ENCODE data around the gene RENBP. TPM values are rescaled to one million over a fixed set of nuclear protein-coding genes. Genes with fewer than 3 reads are reported as not detected.
A peak's percentile ranks its signal among the peaks of the same experiment; 100 is the strongest.
"Not testable (repeated sequence)": the region's sequence is repeated elsewhere in the genome, so short reads cannot be mapped to it uniquely, and the experiment has no call there.

The RENBP gene
- polyA plus RNA-seq (ENCODE audit: insufficient read length in 4 of 4) = 10 to 100 TPM; 16.3 to 27.1 (median 18.8) TPM

GRCh38 chrX:153944140-153944799 is at the start of gene RENBP:
Gene RENBP, minus strand, starts transcription at chrX:153944643. Its CDS starts 33 bp downstream, at chrX:153944610.
- DNase-seq (ENCODE audit: low read depth in 4 of 4, low spot score in 3 of 4) = no peak

GRCh38 chrX:153993978-153994377 is 49.5 kb upstream of the RENBP start:
- no peak for DNase-seq (ENCODE audit: low read depth in 4 of 4, low spot score in 3 of 4)

DNA sequence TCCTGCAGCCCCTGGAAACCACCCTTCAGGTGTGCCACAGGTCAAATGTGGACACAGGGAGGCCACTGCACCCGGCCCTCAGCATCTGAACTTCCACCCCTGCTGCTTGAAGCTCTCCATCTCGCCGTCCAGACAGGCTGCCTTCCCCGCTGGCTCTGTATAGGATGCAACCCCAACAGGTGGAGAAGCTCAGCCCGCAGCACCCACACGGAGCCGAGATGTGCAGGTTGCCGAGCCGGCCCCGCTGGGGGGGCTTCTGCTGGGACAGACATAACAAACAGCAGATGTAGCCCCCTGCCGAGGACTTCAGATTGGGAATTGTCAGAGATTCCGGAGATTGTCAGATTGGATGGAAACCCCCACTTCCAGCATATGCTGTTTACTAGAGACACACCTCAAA is 48.6 kb upstream of the RENBP start:
- DNase-seq (ENCODE audit: low read depth in 4 of 4, low spot score in 3 of 4) = no peak

DNA sequence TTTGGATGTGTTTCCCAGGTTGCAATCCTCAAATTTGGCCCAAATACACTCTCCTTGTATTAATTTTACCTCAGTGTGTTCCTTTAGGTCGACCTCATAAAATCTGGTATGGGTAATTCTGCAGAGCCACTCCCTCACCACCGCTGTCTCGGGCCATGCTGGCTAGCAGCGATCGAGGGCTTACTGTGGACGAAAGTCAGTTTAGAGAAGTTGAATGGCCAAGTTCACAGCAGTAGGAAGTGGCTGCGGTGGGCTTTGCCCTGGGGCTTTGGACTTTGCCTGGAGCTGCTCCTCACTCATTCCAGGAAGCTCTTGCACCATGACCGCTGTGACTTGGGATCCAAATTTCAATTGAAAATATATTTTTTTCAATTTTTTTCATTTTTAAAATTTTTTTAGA is 47.7 kb upstream of the RENBP start:
- DNase-seq (ENCODE audit: low read depth in 4 of 4, low spot score in 3 of 4) = no peak

DNA sequence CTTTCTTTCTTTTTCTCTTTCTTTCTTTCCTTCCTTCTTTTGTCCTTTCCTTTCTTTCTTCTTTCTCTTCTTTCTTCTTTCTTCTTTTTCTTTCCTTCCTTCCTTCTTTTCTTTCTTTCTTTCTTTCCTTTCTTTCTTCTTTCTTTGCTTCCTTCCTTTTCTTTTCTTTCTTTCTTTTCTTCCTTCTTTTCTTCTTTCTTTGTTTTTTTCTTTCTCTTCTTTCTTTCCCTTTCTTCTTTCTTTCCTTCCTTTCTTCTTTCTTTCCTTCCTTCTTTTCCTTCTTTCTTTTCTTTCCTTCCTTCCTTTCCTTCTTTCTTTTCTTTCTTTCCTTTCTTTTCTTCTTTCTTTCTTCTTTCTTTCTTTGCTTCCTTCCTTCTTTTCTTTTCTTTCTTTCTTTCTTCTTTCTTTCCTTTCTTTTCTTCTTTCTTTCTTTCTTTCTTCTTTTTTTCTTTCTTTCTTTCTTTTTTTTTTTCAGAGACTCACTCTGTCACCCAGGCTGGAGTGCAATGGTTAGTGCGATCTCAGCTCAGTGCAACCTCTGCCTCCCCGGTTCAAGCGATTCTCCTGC is 46.7 kb upstream of the RENBP start:
- DNase-seq (ENCODE audit: low read depth in 4 of 4, low spot score in 3 of 4) = no peak

DNA sequence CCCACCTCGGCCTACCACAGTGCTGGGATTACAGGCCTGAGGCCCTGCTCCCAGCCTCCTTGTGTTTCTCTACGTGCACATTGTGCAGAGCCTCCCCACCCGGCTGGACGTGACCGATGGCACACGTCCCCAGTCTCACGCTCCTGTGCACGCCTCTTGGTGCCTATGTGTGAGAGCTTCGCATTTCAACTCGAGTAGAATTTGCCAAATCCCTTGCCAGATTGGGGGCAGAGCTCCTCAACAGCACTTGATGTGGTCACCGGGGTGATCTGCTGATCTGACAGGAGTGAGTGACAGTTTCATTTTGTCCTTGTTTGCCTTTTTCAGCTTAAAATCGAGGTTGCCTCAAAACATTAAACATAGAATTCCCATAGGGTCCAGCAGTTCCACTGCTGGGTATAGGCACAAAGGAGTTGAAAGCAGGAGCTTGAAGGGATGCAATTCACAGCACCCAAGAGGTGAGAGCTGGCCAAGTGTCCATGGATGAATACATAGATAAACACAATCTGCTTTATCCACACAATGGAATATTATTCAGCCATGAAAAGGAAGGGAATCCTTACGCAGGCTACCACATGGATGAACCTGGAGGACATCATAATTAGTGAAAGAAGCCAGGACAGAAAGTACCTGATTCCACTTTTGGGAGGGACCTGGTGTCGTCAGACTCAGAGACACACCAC is 45.7 kb upstream of the RENBP start:
- no peak for DNase-seq (ENCODE audit: low read depth in 4 of 4, low spot score in 3 of 4)

GRCh38 chrX:153988493-153988892 is 44.0 kb upstream of the RENBP start:
- no peak for DNase-seq (ENCODE audit: low read depth in 4 of 4, low spot score in 3 of 4)

- no peak for DNase-seq (ENCODE audit: low read depth in 4 of 4, low spot score in 3 of 4)
Observed at GRCh38 chrX:153984351-153985178, 40.1 kb upstream of the RENBP start.

DNA sequence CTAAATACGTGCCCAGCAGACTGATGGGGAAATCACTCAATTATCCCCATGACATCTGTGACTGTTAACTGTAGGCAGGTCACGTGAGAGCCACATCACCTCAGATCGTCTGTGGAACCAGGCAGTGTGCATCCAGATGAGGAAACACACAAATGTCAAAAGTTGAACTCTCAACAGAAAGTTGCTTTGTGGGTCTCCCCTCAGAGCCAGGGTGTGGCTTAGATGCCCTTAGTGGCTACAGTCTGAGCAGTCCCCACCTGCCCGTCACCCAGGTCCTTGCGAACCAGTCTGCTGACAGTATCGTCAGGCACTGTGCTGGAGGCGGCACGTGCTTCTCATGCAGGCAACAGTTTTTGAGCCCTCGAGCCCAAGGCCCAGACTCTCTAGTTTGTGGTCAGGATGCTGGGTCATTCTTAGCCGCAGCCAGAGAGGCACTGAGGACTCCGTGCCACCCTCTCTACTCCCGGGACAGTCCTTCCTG is 38.9 kb upstream of the RENBP start:
- no peak for DNase-seq (ENCODE audit: low read depth in 4 of 4, low spot score in 3 of 4)

DNA sequence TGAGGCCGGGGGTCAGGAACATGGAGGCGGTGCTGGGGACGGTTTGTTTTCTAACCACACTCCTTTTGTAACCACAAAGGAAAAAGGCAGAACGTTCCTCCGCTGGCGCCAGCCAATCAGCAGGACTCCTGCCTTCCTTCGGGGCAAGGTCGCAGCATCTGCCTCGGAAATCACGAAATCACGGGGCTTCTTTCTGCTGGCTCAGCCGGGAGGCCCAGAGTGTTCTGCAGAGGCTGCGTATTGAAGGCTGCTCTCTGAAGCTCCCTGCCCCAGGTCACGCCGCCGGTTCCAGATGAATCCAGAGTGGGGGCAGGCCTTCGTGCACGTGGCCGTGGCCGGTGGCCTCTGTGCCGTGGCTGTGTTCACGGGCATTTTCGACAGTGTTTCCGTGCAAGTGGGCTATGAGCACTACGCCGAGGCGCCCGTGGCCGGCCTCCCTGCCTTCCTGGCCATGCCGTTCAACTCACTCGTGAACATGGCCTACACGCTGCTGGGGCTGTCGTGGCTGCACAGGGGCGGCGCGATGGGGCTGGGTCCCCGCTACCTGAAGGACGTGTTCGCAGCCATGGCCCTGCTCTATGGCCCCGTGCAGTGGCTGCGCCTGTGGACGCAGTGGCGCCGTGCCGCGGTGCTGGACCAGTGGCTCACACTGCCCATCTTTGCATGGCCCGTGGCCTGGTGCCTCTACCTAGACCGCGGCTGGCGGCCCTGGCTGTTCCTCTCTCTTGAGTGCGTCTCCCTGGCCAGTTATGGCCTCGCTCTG is 37.5 kb upstream of the RENBP start:
- DNase-seq (ENCODE audit: low read depth in 4 of 4, low spot score in 3 of 4) = no peak

DNA sequence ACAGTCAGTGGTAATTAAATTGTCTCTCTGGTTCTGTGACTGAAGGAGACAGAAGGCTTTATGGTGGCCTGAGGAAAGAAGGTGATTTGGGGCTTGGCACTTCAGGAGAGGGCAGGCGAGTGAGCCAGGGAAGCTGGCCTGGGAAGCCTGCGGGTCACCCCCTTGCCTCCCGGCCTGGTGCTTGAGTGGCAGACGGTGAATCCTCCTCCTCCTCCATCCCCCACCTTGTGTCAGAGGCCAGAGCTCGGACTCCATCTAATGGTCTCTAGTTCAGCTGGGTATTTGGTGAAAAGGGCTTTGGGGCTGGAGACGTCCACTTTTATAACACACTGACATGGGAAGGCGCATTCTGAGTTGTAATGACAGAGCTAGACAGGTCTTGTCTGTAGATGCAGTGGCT is 36.8 kb upstream of the RENBP start:
- no peak for DNase-seq (ENCODE audit: low read depth in 4 of 4, low spot score in 3 of 4)

- not testable (repeated sequence) for DNase-seq (ENCODE audit: low read depth in 4 of 4, low spot score in 3 of 4)
Observed at GRCh38 chrX:153980394-153980793, 36.0 kb upstream of the RENBP start.

DNA sequence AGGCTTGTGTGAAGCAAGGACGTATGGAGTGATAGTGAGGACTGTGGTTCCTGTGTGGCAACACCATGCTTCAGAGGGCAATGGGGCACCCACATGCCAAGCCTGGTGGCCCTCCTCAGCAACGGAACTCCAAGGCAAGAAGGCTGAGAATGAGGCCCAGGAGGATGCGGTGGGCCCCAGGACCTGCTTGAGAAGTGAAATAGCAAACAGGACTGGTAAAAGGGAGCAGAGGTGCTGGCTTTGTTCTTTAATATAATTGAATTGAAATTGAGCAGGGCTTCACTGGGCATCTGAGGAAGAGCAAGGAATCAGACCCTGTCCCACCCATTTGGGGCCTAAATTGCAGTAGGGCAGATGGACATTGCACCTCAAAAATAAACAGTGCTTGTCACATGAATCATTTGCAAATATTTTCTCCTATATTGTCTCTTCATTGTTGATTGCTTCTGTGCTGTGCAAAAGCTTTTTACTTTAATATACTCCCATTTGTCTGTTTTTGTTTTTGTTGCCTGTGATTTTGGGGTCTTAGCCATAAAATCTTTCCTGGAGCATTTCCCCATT is 30.4 kb upstream of the RENBP start:
- no peak for DNase-seq (ENCODE audit: low read depth in 4 of 4, low spot score in 3 of 4)

DNA sequence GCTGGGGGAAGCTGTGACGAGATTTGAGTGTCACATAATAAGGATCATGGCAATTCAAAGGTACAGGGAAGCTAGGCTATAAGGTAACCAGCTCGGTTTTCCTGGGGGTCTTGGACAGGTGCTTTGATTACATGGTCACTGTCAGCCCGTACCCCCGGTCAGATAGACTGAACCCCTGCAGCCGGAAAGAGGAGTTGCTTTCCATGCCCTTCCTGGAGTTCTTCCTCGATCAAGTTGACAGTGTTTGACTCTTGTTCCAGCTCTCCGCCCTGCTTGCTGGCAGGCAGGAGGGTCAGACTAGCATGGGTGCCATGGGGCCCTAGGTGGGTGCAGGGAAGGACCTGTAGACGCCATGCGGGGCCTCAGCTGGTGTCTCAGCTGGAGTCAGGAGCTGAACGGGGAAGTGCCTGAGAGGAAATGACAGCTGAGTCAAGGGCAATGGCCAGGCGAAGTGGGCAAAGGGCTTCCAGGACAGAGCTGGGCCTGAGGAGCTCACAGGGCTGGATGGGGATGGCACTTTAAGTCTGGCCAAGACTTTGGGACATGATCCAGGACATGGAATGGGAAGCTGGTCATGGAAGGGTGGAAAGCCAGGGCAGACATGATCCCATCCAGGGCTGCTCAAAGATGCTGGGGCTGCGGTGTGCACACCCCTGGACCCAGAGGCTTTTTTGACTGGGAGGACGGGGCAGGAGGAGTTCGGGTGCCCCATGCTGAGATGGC is 29.7 kb upstream of the RENBP start:
- DNase-seq (ENCODE audit: low read depth in 4 of 4, low spot score in 3 of 4) = no peak

GRCh38 chrX:153973127-153974002 is 28.9 kb upstream of the RENBP start:
- DNase-seq (ENCODE audit: low read depth in 4 of 4, low spot score in 3 of 4) = no peak

- peak; percentile 67 to 77 (median 71) for DNase-seq (ENCODE audit: low read depth in 4 of 4, low spot score in 3 of 4)
Observed at GRCh38 chrX:153972368-153973126, 28.1 kb upstream of the RENBP start, which contains the start of gene TMEM187. Gene TMEM187, plus strand, starts transcription at chrX:153972754. Its CDS starts 9,309 bp downstream, at chrX:153982063.

Measured in right renal pelvis (tissue), 4 donors.